HEK293T (cell line): ENCODE measurements around the gene LGALS9.
"Not testable (repeated sequence)": the region's sequence is repeated elsewhere in the genome, so short reads cannot be mapped to it uniquely, and the experiment has no call there.

Experiments
- CTCF ChIA-PET: fragments of 350-600 bp; formaldehyde crosslinking; extraction: SDS; loops from one replicate; lab custom pipeline; 2021; ENCODE audit warnings: antibody characterized with exemption, inconsistent platforms; lab: Yijun Ruan, JAX
- POLR2A ChIA-PET: fragments of 350-600 bp; formaldehyde crosslinking; extraction: SDS; loops from one replicate; lab custom pipeline; 2020; ENCODE audit warnings: antibody characterized with exemption, inconsistent platforms; lab: Yijun Ruan, JAX
- DNase-seq: peaks from one replicate; pipeline ENCODE4 v3.0.0; 2012; ENCODE audit warnings: mixed read lengths; ENCODE audit errors: extremely low spot score
- ARNT ChIP-seq: fragments of 450-650 bp; IDR thresholded peaks from 2 replicates; pipeline ENCODE4 v1.6.1; 2017; ENCODE audit warnings: mild to moderate bottlenecking
- BHLHE40 ChIP-seq: fragments of 450-650 bp; IDR thresholded peaks from 2 replicates; pipeline ENCODE4 v1.6.1; 2016; ENCODE audit warnings: mild to moderate bottlenecking, moderate library complexity, borderline replicate concordance
- CTBP1 ChIP-seq: fragments of 450-650 bp; IDR thresholded peaks from 2 replicates; pipeline ENCODE4 v1.6.1; 2016; ENCODE audit warnings: borderline replicate concordance
- ELF4 ChIP-seq: fragments of 450-650 bp; IDR thresholded peaks from 2 replicates; pipeline ENCODE4 v1.6.1; 2017; ENCODE audit warnings: antibody characterized with exemption
- FOXA1 ChIP-seq: fragments of 450-650 bp; IDR thresholded peaks from 2 replicates; pipeline ENCODE4 v1.6.1; 2016; ENCODE audit warnings: mild to moderate bottlenecking
- FOXK2 ChIP-seq: fragments of 450-650 bp; IDR thresholded peaks from 2 replicates; pipeline ENCODE4 v1.6.1; 2016; ENCODE audit warnings: mild to moderate bottlenecking
- FOXM1 ChIP-seq: fragments of 450-650 bp; IDR thresholded peaks from 2 replicates; pipeline ENCODE4 v1.6.1; 2017; ENCODE audit warnings: mild to moderate bottlenecking, borderline replicate concordance
- HDGF ChIP-seq: fragments of 450-650 bp; IDR thresholded peaks from 2 replicates; pipeline ENCODE4 v1.6.1; 2017; ENCODE audit warnings: antibody characterized with exemption, borderline replicate concordance
- L3MBTL2 ChIP-seq: fragments of 450-650 bp; conservative IDR thresholded peaks from 2 replicates; pipeline ENCODE4 v1.6.1; 2016; ENCODE audit warnings: mild to moderate bottlenecking
- LEF1 ChIP-seq: fragments of 450-650 bp; IDR thresholded peaks from 2 replicates; pipeline ENCODE4 v1.6.1; 2017; ENCODE audit warnings: mild to moderate bottlenecking, borderline replicate concordance
- NFRKB ChIP-seq: fragments of 450-650 bp; IDR thresholded peaks from 2 replicates; pipeline ENCODE4 v1.6.1; 2016; ENCODE audit warnings: mild to moderate bottlenecking, moderate library complexity
- PKNOX1 ChIP-seq: fragments of 450-650 bp; IDR thresholded peaks from 2 replicates; pipeline ENCODE4 v1.6.1; 2016
- SP1 ChIP-seq: fragments of 450-650 bp; IDR thresholded peaks from 2 replicates; pipeline ENCODE4 v1.6.1; 2017
- SUZ12 ChIP-seq: fragments of 450-650 bp; IDR thresholded peaks from 2 replicates; pipeline ENCODE4 v1.6.1; 2016; ENCODE audit warnings: mild to moderate bottlenecking
- TARDBP ChIP-seq: fragments of 450-650 bp; IDR thresholded peaks from 2 replicates; pipeline ENCODE4 v1.6.1; 2016
- ZNF384 ChIP-seq: fragments of 450-650 bp; IDR thresholded peaks from 2 replicates; pipeline ENCODE4 v1.6.1; 2016

The LGALS9 gene

GRCh38 chr17:27671591-27671910 is 40.6 kb downstream of the LGALS9 start:
- ChIA-PET CTCF (interaction anchor here (0.6 kb wide), 1 partner anchor 55 kb away, joined by 3 read pairs; no protein-coding TSS in a partner anchor), POLR2A (no interaction called here)
- no peak for DNase-seq
- TF ChIP-seq ELF4, result no peak
- TF ChIP-seq SP1, result no peak
- no peak for TF ChIP-seq NFRKB
- TF ChIP-seq TARDBP, result no peak
- no peak for TF ChIP-seq ZNF384
- TF ChIP-seq BHLHE40, result no peak
- TF ChIP-seq HDGF, result no peak
- TF ChIP-seq LEF1, result no peak
- TF ChIP-seq CTBP1, result no peak
- no peak for TF ChIP-seq FOXM1
- no peak for TF ChIP-seq SUZ12
- TF ChIP-seq L3MBTL2, result no peak
- TF ChIP-seq ARNT, result no peak
- no peak for TF ChIP-seq FOXA1
- TF ChIP-seq FOXK2, result no peak
- TF ChIP-seq PKNOX1, result no peak

- CTCF ChIA-PET, result interaction anchor here (0.6 kb wide), 1 partner anchor 56 kb away, joined by 3 read pairs; no protein-coding TSS in a partner anchor
- DNase-seq, POLR2A ChIA-PET: not testable (repeated sequence)
Observed at GRCh38 chr17:27671977-27672480, 41.0 kb downstream of the LGALS9 start.

GRCh38 chr17:27674335-27674734 is 43.3 kb downstream of the LGALS9 start:
- ChIA-PET CTCF (interaction anchor here (1.2 kb wide), 1 partner anchor 82 kb away, joined by 3 read pairs; no protein-coding TSS in a partner anchor), POLR2A (no interaction called here)
- DNase-seq, result no peak
- TF ChIP-seq HDGF, result no peak
- no peak for TF ChIP-seq BHLHE40
- no peak for TF ChIP-seq LEF1
- no peak for TF ChIP-seq ZNF384
- TF ChIP-seq PKNOX1, result no peak
- no peak for TF ChIP-seq SP1

- no peak for DNase-seq
- POLR2A ChIA-PET, result no interaction called here
- TF ChIP-seq ARNT, result no peak
- no peak for TF ChIP-seq LEF1
- no peak for TF ChIP-seq ZNF384
- TF ChIP-seq NFRKB, result no peak
- no peak for TF ChIP-seq BHLHE40
- no peak for TF ChIP-seq FOXA1
- TF ChIP-seq SUZ12, result no peak
- no peak for TF ChIP-seq ELF4
- no peak for TF ChIP-seq CTBP1
- TF ChIP-seq L3MBTL2, result no peak
- TF ChIP-seq SP1, result no peak
- no peak for TF ChIP-seq PKNOX1
- TF ChIP-seq TARDBP, result no peak
- TF ChIP-seq FOXM1, result no peak
- no peak for TF ChIP-seq HDGF
- TF ChIP-seq FOXK2, result no peak
- CTCF ChIA-PET, result no interaction called here
Observed at GRCh38 chr17:27677191-27677590, 46.2 kb downstream of the LGALS9 start.

GRCh38 chr17:27686322-27686721 is 55.3 kb downstream of the LGALS9 start:
- DNase-seq, POLR2A ChIA-PET, CTCF ChIA-PET: not testable (repeated sequence)

GRCh38 chr17:27690882-27691281 is 59.9 kb downstream of the LGALS9 start:
- TF ChIP-seq FOXM1 (no peak), LEF1 (no peak), PKNOX1 (no peak)
- ChIA-PET POLR2A (no interaction called here), CTCF (no interaction called here)
- DNase-seq, result no peak

- CTCF ChIA-PET, POLR2A ChIA-PET, DNase-seq: not testable (repeated sequence)
- peak; percentile 45; the same call in 1 of the 2 replicates for TF ChIP-seq CTBP1
- TF ChIP-seq PKNOX1, result peak; percentile 84
Observed at GRCh38 chr17:27695254-27695814, 64.3 kb downstream of the LGALS9 start.
